Parathyroid adenoma (tissue), 2 donors: Measurements from ENCODE around the gene RBMS3.

Experiments used
- H2AFZ ChIP-seq: fragments of 300-600 bp; sonication (generic); one replicate; pipeline ENCODE4 v1.7.0; 2017; ENCODE audit warnings: antibody characterized with exemption, mild to moderate bottlenecking
- H3K27ac ChIP-seq: fragments of 300-600 bp; sonication (generic); one replicate; pipeline ENCODE4 v1.7.0; 2017
- H3K27me3 ChIP-seq: fragments of 300-600 bp; sonication (generic); one replicate; pipeline ENCODE4 v1.7.0; 2017; ENCODE audit warnings: low read length; ENCODE audit not compliant: control insufficient read depth, insufficient read depth
- H3K36me3 ChIP-seq: fragments of 300-600 bp; sonication (generic); one replicate; pipeline ENCODE4 v1.7.0; 2017; ENCODE audit warnings: low read length; ENCODE audit not compliant: control insufficient read depth, insufficient read depth
- H3K4me1 ChIP-seq: fragments of 300-600 bp; sonication (generic); one replicate; pipeline ENCODE4 v1.7.0; 2017; ENCODE audit warnings: control low read depth
- H3K4me2 ChIP-seq: fragments of 300-600 bp; sonication (generic); one replicate; pipeline ENCODE4 v1.7.0; 2017; ENCODE audit warnings: low read length
- H3K4me3 ChIP-seq: fragments of 300-600 bp; sonication (generic); one replicate; pipeline ENCODE4 v1.7.0; 2017; ENCODE audit warnings: low read depth, low read length
- H3K79me2 ChIP-seq: fragments of 300-600 bp; sonication (generic); one replicate; pipeline ENCODE4 v1.7.0; 2017; ENCODE audit warnings: control low read depth
- H3K9ac ChIP-seq: fragments of 300-600 bp; sonication (generic); one replicate; pipeline ENCODE4 v1.7.0; 2017; ENCODE audit warnings: mild to moderate bottlenecking
- H3K9me3 ChIP-seq: fragments of 300-600 bp; sonication (generic); one replicate; pipeline ENCODE4 v1.7.0; 2017; ENCODE audit warnings: low read length; ENCODE audit not compliant: control insufficient read depth
- TF ChIP-seq, protein P1 (sequence below): fragments of 300-600 bp; sonication (generic); IDR thresholded peaks from one replicate; pipeline ENCODE4 v1.7.0; 2017; ENCODE audit warnings: antibody characterized with exemption, mild to moderate bottlenecking
- donor health status: primary hyperparathyroidism.

RBMS3 gene

DNA sequence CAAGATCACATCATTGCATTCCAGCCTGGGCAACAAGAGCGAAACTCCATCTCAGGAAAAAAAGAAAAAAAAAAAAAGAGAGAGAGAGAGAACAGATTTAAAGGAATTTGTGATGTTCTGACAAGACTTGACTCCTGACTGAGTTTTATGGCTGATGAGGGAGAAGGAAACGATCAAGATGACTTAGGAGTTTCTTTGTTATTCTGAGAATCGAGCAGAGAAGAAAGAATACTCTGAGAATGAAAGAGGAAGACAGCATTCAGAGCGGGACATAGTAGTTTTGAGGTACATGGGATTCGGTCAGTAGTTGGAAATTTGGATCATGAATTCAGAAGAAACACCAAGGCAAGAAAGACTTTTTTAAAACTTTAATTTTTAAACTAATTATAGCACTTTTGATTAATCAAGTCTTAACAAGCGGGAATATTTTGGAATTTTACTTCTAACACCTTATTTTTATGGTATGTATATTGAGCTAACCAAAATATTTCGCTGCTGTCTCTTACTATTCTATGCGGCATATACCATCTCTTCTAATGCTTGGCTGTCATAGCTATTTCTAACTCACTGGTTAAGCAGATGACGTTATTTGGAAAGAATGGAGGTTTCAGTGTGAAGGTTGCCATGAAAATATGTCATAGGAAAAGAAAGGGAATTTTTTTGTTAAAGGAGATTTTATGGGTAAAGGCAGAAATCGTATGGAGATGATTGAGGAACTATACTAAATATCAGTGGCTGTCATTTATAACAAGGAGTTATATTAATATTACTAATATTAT is 644.1 kb downstream of the RBMS3 start:
- Histone ChIP-seq H3K36me3 (no peaks in the 10 kb centered on the region), H3K79me2 (no peaks in the 10 kb centered on the region), H3K4me1 (no peaks in the 10 kb centered on the region), H3K4me3 (no peak overlapping the region), H3K27ac (no peak overlapping the region), H3K4me2 (no peak overlapping the region), H3K27me3 (no peaks in the 10 kb centered on the region), H2AFZ (no peak overlapping the region), H3K9me3 (no peaks in the 10 kb centered on the region), H3K9ac (no peak overlapping the region)
- TF ChIP-seq, protein P1, sequence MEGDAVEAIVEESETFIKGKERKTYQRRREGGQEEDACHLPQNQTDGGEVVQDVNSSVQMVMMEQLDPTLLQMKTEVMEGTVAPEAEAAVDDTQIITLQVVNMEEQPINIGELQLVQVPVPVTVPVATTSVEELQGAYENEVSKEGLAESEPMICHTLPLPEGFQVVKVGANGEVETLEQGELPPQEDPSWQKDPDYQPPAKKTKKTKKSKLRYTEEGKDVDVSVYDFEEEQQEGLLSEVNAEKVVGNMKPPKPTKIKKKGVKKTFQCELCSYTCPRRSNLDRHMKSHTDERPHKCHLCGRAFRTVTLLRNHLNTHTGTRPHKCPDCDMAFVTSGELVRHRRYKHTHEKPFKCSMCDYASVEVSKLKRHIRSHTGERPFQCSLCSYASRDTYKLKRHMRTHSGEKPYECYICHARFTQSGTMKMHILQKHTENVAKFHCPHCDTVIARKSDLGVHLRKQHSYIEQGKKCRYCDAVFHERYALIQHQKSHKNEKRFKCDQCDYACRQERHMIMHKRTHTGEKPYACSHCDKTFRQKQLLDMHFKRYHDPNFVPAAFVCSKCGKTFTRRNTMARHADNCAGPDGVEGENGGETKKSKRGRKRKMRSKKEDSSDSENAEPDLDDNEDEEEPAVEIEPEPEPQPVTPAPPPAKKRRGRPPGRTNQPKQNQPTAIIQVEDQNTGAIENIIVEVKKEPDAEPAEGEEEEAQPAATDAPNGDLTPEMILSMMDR, result no peak

DNA sequence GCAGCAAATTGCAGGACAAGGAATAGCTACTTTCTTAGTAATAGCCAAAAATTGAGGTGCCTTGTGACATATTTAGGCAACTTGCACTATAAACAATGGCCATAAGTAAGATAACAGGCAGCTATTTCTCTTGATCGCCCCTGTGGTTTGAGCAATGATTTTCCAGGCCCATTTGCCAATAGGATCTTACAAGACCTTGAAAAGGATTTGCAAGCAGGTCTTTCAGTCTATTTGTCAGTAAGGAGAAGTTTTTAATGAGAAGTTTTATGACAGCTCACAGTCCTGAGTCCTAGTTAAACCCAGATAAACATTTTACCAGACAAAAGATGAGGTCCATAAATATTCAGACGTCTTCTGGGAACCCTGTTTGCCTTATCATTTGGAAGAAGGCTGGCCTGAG is 645.5 kb downstream of the RBMS3 start:
- Histone ChIP-seq H3K9ac (no peak overlapping the region), H3K4me2 (no peak overlapping the region), H2AFZ (no peak overlapping the region), H3K36me3 (no peaks in the 10 kb centered on the region), H3K79me2 (no peaks in the 10 kb centered on the region), H3K4me1 (no peaks in the 10 kb centered on the region), H3K4me3 (no peak overlapping the region), H3K9me3 (no peaks in the 10 kb centered on the region), H3K27ac (no peak overlapping the region), H3K27me3 (no peaks in the 10 kb centered on the region)
- TF ChIP-seq, protein P1, result no peak

DNA sequence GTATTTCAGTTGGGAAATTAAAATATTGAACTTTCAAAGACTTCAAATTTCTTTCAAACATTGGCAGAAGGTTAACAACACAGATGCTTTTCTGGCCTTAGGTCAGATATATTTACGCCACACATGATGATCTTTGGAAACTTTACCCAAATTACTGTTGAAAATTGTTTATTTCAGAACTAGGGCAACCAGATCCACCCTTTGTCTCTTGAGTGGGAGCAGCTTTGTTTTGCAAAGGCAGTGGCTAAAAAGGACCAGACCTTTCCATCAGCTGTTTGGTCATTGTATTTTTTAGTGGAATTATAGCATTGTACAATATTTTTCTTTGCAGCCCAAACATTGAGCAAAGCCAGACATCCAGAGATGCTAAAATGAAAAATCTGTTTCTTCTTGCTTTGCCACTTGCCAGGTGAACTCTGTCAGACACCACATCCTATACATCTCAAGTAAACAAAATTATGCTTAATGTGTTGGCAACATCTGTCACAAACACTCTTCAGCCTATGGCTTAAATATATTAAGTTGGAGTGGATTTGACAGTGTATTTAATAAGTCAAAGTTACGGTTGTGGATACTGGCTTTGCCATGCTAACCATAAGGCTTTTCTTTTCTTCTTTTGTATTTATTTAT is 651.9 kb downstream of the RBMS3 start:
- Histone ChIP-seq H3K27ac (no peak overlapping the region), H3K4me1 (no peaks in the 10 kb centered on the region), H3K9ac (no peak overlapping the region), H3K27me3 (no peaks in the 10 kb centered on the region), H3K4me2 (no peak overlapping the region), H3K79me2 (no peaks in the 10 kb centered on the region), H2AFZ (no peak overlapping the region), H3K4me3 (no peak overlapping the region), H3K36me3 (no peaks in the 10 kb centered on the region), H3K9me3 (no peaks in the 10 kb centered on the region)
- TF ChIP-seq, protein P1, result no peak

DNA sequence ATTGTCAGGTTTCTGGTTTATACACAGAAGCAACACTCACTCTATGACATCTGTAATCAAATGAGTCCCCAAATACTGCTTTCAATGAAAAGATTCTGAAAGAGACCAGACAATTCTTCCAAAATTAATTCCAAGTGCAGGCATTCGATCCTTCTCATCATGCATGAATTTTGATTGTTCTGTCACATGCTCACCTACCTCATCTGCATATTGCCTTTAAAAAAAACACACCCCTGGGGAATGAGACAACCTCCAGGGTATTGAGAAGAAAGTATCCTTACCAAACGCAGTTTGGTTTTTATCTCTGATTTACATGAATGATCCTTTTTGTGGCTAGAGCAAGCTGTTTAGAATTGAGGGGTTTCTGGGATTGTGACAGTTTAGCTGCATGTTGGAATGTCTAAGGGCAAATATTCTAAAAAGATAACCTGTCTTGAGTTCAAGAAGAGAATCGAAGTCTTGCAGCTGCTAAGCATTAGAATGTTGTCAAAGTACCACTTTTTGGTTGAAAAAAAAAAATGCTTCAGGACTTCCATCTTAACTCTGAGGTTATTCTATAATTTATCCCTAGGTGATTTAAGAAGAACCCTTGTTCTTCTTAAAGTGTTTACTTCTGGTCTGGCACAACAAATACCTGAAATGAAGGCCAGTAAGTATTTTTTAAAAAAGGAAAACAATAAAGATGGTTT is 653.1 kb downstream of the RBMS3 start:
- TF ChIP-seq, protein P1, result no peak
- Histone ChIP-seq H3K79me2 (no peaks in the 10 kb centered on the region), H3K27ac (no peak overlapping the region), H3K9me3 (no peaks in the 10 kb centered on the region), H3K4me1 (no peaks in the 10 kb centered on the region), H3K27me3 (no peaks in the 10 kb centered on the region), H3K9ac (no peak overlapping the region), H3K4me2 (no peak overlapping the region), H3K36me3 (no peaks in the 10 kb centered on the region), H3K4me3 (no peak overlapping the region), H2AFZ (no peak overlapping the region)
